ENCODE results near the gene RNF220.

The RNF220 gene

DNA sequence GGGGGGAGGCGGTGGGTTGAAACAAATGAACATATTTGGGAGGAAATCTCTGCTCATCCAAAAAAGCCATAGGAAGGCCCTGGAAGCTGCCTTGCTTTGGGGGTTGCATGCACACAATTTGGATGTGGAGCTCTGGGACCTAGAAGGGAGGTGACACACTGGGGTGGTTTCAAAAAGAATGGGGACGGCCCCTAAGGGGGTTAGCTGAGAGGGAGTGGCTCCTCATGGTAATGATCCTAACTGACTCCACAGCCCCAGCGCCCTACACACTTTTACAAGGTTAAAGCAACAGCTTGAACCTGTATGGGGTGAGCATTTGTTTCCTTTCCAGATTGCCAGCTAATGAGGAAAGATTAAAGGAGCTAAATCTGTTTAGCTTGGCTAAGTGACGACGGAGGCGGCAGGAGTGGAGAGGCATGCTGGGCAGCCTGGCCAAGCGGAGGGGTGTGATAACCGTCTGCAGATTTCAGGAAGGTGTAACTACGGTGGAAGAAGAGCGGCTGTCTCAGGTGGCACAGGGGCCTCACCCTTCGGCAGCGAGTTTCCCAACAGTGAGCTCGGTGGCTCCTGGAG is 107.3 kb downstream of the RNF220 start:
- peaks cover 4% of the 10 kb centered on the region for H3K4me1 ChIP-seq (ENCODE audit: control insufficient read depth, insufficient read depth, low read length, poor library complexity, severe bottlenecking)
- H3K27ac ChIP-seq (ENCODE audit: low read depth, low read length, severe bottlenecking) = no peak overlapping the region
- H3K4me3 ChIP-seq (ENCODE audit: extremely low read depth, insufficient read depth, low read length, poor library complexity, severe bottlenecking) = no peak overlapping the region
- no peaks in the 10 kb centered on the region for H3K9me3 ChIP-seq (ENCODE audit: control insufficient read depth, low read length)
- H3K36me3 ChIP-seq (ENCODE audit: control insufficient read depth, insufficient read depth, low read length) = no peaks in the 10 kb centered on the region
- WGBS, 2 experiments (ENCODE audit: insufficient coverage in 2 of 2) = 74 to 79% methylated on average over 11 of the region's 13 CpGs

DNA sequence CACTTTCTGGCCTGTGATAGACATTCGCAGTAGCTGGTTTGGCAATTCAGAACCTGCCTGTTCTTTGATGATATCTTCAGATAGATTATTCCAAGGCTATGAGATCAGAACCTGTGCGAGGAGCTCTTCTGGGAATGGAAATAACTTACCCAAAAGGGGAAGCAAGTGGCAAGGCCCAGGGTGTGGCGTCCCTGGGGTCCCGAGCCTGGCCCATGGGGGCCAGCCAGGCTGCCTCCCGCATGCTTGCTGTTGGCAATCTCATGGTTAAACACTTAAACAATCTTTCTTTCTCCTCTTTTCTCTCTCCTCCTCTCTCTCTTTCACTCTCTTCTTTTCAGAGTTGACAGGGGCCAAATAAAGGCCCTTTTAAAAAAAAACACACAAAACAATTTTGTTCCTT is 108.1 kb downstream of the RNF220 start:
- Histone ChIP-seq H3K36me3 (ENCODE audit: control insufficient read depth, insufficient read depth, low read length) (no peaks in the 10 kb centered on the region), H3K9me3 (ENCODE audit: control insufficient read depth, low read length) (no peaks in the 10 kb centered on the region), H3K4me3 (ENCODE audit: extremely low read depth, insufficient read depth, low read length, poor library complexity, severe bottlenecking) (no peak overlapping the region), H3K27ac (ENCODE audit: low read depth, low read length, severe bottlenecking) (no peak overlapping the region), H3K4me1 (ENCODE audit: control insufficient read depth, insufficient read depth, low read length, poor library complexity, severe bottlenecking) (no peaks in the 10 kb centered on the region)
- WGBS, 2 experiments (ENCODE audit: insufficient coverage in 2 of 2) = 94 to 96% methylated on average over 4 to 5 of the region's 5 CpGs

DNA sequence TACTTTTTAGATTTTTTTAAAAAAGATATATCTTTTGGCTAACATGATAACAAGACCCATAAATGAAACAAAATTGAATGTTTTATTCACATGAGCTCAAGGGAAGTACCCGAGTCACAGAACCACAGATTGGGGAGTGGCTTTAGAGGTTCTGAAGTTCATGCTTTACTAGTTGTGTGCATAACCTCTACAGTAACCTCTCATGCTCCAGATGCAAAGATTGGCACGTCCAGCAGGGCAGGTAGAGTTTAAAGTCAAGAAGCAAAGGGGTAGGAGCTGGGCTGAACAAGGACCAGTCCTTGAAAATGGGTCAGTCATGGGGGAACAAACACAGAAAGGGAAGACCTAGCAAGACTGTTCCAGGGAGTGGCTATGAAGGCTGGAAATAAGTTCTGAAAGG is 109.6 kb downstream of the RNF220 start:
- Histone ChIP-seq H3K9me3 (ENCODE audit: control insufficient read depth, low read length) (no peaks in the 10 kb centered on the region), H3K4me3 (ENCODE audit: extremely low read depth, insufficient read depth, low read length, poor library complexity, severe bottlenecking) (no peak overlapping the region), H3K27ac (ENCODE audit: low read depth, low read length, severe bottlenecking) (no peak overlapping the region), H3K4me1 (ENCODE audit: control insufficient read depth, insufficient read depth, low read length, poor library complexity, severe bottlenecking) (no peaks in the 10 kb centered on the region), H3K36me3 (ENCODE audit: control insufficient read depth, insufficient read depth, low read length) (no peaks in the 10 kb centered on the region)
- 88 to 100% methylated on average over 1 to 2 of the region's 2 CpGs for WGBS, 2 experiments (ENCODE audit: insufficient coverage in 2 of 2)

DNA sequence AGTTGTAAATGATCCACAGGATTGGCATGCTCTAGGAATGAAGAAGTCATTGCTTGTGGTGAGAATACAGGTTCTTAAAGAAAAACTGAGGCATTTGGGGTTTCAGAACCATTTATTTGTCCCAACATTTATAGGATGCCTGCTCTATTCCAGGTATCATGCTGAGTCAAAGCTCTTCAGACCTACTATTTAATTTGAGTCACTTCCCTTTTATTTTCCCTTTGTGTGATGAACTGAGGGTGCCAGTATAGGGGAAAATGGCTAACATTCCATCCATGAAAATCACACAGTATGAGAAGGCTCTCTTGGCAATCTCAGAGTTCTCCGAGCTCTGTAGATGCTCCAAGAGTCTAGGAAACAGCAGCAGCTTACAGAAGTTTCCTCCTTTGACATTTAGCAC is 110.4 kb downstream of the RNF220 start:
- Histone ChIP-seq H3K36me3 (ENCODE audit: control insufficient read depth, insufficient read depth, low read length) (no peaks in the 10 kb centered on the region), H3K27ac (ENCODE audit: low read depth, low read length, severe bottlenecking) (no peak overlapping the region), H3K9me3 (ENCODE audit: control insufficient read depth, low read length) (no peaks in the 10 kb centered on the region), H3K4me3 (ENCODE audit: extremely low read depth, insufficient read depth, low read length, poor library complexity, severe bottlenecking) (no peak overlapping the region), H3K4me1 (ENCODE audit: control insufficient read depth, insufficient read depth, low read length, poor library complexity, severe bottlenecking) (no peaks in the 10 kb centered on the region)
- WGBS, 2 experiments (ENCODE audit: insufficient coverage in 2 of 2) = 100% methylated on average over 1 of the region's 1 CpG; no CpG with 5 or more reads in 1 of the 2 experiments

DNA sequence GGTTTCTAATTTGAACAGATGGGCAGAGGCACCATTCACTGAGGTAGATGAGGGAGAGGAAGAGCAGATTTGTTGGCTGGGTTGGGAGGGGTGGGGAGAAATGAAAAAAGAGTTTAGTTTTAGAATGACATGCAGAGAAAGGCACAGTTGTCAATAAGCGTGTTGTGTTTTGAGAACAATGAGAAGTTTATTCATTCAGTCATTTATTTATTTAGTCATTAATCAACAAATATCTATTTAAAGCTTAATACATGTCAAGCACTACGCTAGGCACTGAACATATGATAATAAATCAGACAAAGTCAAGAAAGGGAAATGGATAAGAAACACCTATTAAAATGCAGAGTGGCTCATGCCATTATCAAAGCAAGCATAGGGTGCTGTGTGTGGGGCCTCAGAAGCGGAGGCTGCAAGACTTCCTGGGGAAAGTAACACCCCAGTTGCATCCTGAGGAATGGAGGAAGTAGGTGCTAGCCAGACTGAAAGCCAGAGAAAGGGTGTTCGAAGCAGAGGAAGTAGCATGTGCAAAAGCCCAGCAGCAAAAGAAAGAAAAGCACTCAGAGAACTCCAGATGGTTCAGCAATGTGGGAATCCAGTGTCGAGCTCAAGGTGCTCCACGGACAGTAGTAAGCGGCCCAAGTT is 114.1 kb downstream of the RNF220 start:
- H3K9me3 ChIP-seq (ENCODE audit: control insufficient read depth, low read length) = no peaks in the 10 kb centered on the region
- 78 to 91% methylated on average over 2 to 3 of the region's 7 CpGs for WGBS, 2 experiments (ENCODE audit: insufficient coverage in 2 of 2)
- no peak overlapping the region for H3K4me3 ChIP-seq (ENCODE audit: extremely low read depth, insufficient read depth, low read length, poor library complexity, severe bottlenecking)
- no peak overlapping the region for H3K27ac ChIP-seq (ENCODE audit: low read depth, low read length, severe bottlenecking)
- H3K4me1 ChIP-seq (ENCODE audit: control insufficient read depth, insufficient read depth, low read length, poor library complexity, severe bottlenecking) = peaks cover 7% of the 10 kb centered on the region
- H3K36me3 ChIP-seq (ENCODE audit: control insufficient read depth, insufficient read depth, low read length) = no peaks in the 10 kb centered on the region

DNA sequence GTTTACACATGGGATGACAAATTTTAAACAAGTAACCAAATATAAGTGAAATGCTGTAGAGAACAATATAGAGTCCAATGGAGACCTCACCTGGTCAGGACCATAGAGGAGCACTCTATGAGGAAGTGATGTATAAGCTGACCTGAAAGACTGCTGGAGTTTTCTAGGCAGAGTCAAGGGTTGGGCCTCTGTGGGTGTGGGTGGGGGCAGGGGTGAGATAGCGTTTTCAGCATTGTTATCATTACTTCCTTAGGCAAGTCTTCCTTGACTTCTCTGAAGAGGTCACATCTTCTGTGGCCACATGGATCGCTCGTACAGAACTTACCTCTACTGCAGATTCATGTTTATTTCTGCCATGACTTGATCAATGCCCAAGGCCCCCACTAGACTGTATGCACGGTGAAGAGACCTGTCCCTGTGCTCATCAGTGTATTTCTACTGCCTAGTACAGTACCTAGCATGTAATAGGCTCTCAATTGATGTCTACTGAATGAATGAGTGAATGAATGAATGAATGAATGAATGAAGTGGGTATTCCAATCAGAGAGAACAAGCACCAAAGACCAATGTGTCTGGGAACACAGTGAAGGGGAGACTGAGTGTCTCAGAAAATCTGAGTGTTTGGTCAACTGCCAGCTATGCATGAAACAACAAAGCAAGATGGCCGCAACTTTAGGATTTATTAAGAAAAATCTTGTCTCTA is 116.5 kb downstream of the RNF220 start:
- H3K4me1 ChIP-seq (ENCODE audit: control insufficient read depth, insufficient read depth, low read length, poor library complexity, severe bottlenecking) = peaks cover 28% of the 10 kb centered on the region
- H3K27ac ChIP-seq (ENCODE audit: low read depth, low read length, severe bottlenecking) = no peak overlapping the region
- H3K36me3 ChIP-seq (ENCODE audit: control insufficient read depth, insufficient read depth, low read length) = no peaks in the 10 kb centered on the region
- H3K9me3 ChIP-seq (ENCODE audit: control insufficient read depth, low read length) = no peaks in the 10 kb centered on the region
- no peak overlapping the region for H3K4me3 ChIP-seq (ENCODE audit: extremely low read depth, insufficient read depth, low read length, poor library complexity, severe bottlenecking)
- WGBS, 2 experiments (ENCODE audit: insufficient coverage in 2 of 2) = 94 to 100% methylated on average over 4 to 5 of the region's 5 CpGs

DNA sequence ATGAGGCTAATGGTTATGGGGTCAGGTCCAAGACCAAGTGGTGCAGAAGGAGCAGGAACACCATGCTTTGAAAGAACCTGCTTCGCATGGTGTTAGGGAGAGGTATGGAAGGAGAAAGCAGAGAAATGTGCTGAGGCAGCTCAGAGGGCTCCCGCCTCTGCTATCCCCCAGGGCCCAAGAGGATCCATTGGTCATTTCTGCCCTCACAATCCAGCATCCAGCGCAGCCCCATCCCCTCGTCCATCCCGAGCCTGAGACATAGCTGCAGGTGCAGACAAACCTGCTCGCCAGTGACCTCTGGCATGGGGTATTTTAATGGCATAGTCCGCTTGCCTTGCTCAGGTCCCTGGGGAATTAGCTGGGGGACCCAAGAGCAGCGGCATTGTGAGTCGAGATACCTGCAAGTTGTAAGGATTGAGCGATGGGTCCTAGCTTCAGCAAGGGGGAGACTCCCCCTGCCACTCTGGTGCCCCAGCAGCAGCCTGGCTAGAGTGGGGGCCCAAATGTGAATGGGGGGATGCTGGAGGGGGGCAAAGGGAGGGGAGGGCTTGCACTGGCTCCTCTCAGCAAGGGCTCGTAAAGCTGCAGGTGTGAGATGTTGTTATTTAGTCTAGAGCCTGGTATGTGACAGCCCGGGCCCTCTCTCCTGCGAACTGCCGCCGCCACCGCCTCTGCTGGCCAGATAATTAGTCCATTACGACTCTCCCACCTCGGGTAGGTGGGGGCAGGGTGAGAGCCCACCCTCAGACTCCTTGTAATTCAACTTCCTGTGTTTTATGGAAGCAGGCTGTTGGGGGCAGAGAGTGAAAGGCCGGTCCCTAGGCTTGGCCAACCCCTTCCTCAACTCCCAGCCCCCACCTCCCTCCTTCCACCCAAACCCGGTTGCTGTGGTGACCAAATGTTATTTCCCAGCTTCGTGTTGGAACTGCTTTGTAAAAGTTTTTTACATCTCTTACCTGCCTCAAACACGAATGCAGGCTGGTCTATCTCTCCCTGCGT is 118.8 kb downstream of the RNF220 start:
- no peak overlapping the region for H3K4me3 ChIP-seq (ENCODE audit: extremely low read depth, insufficient read depth, low read length, poor library complexity, severe bottlenecking)
- whole genome bisulfite sequencing, 2 experiments (ENCODE audit: insufficient coverage in 2 of 2) = 17 to 46% methylated on average over 12 to 17 of the region's 23 CpGs
- H3K36me3 ChIP-seq (ENCODE audit: control insufficient read depth, insufficient read depth, low read length) = no peaks in the 10 kb centered on the region
- H3K27ac ChIP-seq (ENCODE audit: low read depth, low read length, severe bottlenecking) = peak overlapping the region; percentile 80
- peaks cover 36% of the 10 kb centered on the region for H3K4me1 ChIP-seq (ENCODE audit: control insufficient read depth, insufficient read depth, low read length, poor library complexity, severe bottlenecking)
- no peaks in the 10 kb centered on the region for H3K9me3 ChIP-seq (ENCODE audit: control insufficient read depth, low read length)

DNA sequence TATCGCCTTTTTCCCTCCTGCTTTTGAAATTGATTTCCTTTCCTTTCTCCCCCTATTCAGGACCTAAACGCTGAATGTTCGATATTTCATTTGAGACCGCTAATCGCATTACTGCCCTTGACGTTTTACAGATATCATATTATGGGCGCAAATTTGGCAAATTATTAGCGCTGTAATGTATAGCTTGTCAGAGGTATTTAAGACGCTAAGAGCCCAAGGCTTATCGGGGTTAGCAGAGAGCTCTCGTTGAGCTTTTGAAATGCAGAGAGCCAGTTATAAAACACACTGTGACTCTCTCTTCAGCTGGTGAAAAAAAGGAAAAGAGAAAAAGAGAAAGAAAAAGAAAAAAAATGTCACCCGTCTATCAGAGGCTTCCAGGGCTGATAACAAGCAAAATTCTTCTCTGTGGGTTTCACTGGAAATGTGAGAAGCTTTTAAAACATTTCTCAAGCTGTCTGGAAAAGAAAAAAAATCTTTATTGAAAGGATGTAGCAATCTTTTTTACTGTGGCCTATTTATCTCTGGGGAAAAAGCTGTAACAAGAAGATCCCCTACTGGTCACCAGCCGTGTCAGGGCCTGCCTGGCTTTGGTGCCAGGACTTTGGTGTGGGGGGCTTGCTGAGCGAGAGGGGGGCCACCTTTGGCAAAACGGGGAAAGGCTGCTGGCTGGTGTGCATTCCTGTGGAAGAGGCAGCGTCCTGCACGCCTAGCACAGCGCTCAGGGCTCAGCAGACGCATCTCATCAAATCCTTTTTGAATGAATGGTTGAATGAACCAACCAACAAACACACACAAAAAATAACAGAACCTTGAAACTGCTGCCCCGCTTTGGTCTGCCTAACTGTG is 119.8 kb downstream of the RNF220 start:
- 14 to 22% methylated on average over 12 to 15 of the region's 20 CpGs for whole genome bisulfite sequencing, 2 experiments (ENCODE audit: insufficient coverage in 2 of 2)
- no peaks in the 10 kb centered on the region for H3K36me3 ChIP-seq (ENCODE audit: control insufficient read depth, insufficient read depth, low read length)
- H3K4me1 ChIP-seq (ENCODE audit: control insufficient read depth, insufficient read depth, low read length, poor library complexity, severe bottlenecking) = peaks cover 36% of the 10 kb centered on the region
- H3K4me3 ChIP-seq (ENCODE audit: extremely low read depth, insufficient read depth, low read length, poor library complexity, severe bottlenecking) = no peak overlapping the region
- H3K9me3 ChIP-seq (ENCODE audit: control insufficient read depth, low read length) = no peaks in the 10 kb centered on the region
- peak overlapping the region; percentile 80 for H3K27ac ChIP-seq (ENCODE audit: low read depth, low read length, severe bottlenecking)

DNA sequence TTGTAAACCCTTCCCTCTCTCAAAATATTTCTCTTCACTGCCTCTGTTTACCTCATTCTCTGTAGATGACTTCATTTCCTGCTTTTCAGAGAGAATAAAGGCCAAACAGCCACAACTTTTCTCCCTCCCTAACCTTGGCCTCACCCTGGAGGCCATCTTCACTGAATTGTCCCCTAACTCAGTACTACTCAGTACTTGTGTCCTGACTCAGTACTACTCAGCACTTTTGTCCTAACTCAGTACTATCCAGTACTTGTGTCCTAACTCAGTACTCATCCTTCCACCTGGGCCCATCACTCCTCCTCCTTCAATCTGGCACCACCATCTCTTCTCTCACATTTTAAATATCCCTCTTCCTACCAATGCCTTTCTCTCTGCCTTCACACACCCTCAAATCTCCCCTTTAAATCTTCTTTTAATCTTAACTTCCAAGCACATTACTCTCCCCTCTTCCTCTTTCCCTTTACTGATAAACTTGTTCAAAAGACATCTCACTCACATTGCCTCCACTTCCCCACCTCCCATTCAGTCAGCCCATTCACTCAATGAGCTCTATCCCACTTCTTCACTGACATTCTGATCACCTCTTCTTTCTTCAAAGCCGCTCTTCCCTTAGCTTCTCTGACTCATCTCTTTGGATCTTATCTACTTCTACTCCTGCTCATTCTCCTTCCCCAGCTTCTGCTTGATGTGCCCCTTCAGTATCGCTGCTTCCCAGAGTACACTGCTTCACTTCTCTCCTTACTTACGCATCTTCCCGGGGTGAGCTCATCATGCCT is 121.4 kb downstream of the RNF220 start:
- Histone ChIP-seq H3K4me3 (ENCODE audit: extremely low read depth, insufficient read depth, low read length, poor library complexity, severe bottlenecking) (no peak overlapping the region), H3K27ac (ENCODE audit: low read depth, low read length, severe bottlenecking) (no peak overlapping the region), H3K4me1 (ENCODE audit: control insufficient read depth, insufficient read depth, low read length, poor library complexity, severe bottlenecking) (peaks cover 36% of the 10 kb centered on the region), H3K9me3 (ENCODE audit: control insufficient read depth, low read length) (no peaks in the 10 kb centered on the region), H3K36me3 (ENCODE audit: control insufficient read depth, insufficient read depth, low read length) (no peaks in the 10 kb centered on the region)
- 81 to 87% methylated on average over 4 of the region's 4 CpGs for WGBS, 2 experiments (ENCODE audit: insufficient coverage in 2 of 2)
